ENCODE data around the gene TXN2.

TXN2 gene

GRCh38 chr22:36492109-36492508 is 10.7 kb upstream of the TXN2 start:
- TF ChIP-seq, protein P1, sequence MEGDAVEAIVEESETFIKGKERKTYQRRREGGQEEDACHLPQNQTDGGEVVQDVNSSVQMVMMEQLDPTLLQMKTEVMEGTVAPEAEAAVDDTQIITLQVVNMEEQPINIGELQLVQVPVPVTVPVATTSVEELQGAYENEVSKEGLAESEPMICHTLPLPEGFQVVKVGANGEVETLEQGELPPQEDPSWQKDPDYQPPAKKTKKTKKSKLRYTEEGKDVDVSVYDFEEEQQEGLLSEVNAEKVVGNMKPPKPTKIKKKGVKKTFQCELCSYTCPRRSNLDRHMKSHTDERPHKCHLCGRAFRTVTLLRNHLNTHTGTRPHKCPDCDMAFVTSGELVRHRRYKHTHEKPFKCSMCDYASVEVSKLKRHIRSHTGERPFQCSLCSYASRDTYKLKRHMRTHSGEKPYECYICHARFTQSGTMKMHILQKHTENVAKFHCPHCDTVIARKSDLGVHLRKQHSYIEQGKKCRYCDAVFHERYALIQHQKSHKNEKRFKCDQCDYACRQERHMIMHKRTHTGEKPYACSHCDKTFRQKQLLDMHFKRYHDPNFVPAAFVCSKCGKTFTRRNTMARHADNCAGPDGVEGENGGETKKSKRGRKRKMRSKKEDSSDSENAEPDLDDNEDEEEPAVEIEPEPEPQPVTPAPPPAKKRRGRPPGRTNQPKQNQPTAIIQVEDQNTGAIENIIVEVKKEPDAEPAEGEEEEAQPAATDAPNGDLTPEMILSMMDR (IDR thresholded peaks at IDR 0.05; ENCODE audit: insufficient read depth, low read length, missing control alignments), result no peak
- H3K4me3 ChIP-seq (ENCODE audit: low read depth, low read length), result no peak overlapping the region
- ChIA-PET POLR2A (no interaction called here), CTCF (interaction anchor here (1.2 to 6.9 kb wide), 4 partner anchors 12 to 296 kb away, joined by 4 to 64 read pairs (median 5); no protein-coding TSS in a partner anchor)
- no peak for DNase-seq (ENCODE audit: low read depth, low spot score)

- no peak for DNase-seq (ENCODE audit: low read depth, low spot score)
- TF ChIP-seq, protein P1 (IDR thresholded peaks at IDR 0.05; ENCODE audit: insufficient read depth, low read length, missing control alignments), result no peak
- H3K4me3 ChIP-seq (ENCODE audit: low read depth, low read length), result no peak overlapping the region
- CTCF ChIA-PET, result interaction anchor here (1.5 to 6.9 kb wide), 2 partner anchors 295 to 350 kb away, joined by 4 to 64 read pairs; no protein-coding TSS in a partner anchor
- POLR2A ChIA-PET, result no interaction called here
Observed at GRCh38 chr22:36491155-36491554, 9.7 kb upstream of the TXN2 start.

- TF ChIP-seq, protein P1 (IDR thresholded peaks at IDR 0.05; ENCODE audit: insufficient read depth, low read length, missing control alignments), result peak; percentile 59
- CTCF ChIA-PET, result interaction anchor here (0.5 to 6.9 kb wide), 59 partner anchors 10 to 569 kb away, joined by 3 to 64 read pairs (median 5); partner anchors contain the start of genes APOL2 and APOL4
- POLR2A ChIA-PET, result no interaction called here
- H3K4me3 ChIP-seq (ENCODE audit: low read depth, low read length), result no peak overlapping the region
- DNase-seq (ENCODE audit: low read depth, low spot score), result no peak
Observed at GRCh38 chr22:36486619-36487384, 5.4 kb upstream of the TXN2 start.

DNA sequence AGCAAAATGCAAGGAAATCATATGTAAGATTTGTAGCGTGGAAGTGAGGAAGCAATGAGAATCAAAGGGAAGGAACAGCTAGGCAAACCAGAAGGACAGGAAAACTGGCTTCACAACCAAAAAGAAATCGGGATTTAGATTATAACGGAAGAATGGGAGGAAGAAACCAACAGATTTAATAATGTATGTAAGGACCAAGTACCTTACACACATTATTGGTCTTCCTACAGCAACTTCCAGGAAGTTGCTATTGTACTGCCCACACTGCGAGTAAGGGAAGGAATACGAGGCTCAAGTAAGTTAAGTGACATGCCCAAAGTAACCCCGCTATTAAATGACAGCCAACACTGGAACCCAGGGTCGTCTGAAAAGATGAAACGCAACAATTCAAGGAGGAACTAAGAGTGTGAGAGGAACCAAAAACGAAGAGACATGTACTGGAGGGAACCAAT is 473 bp downstream of the TXN2 start:
- POLR2A ChIA-PET, result interaction anchor here (1.5 to 1.6 kb wide), 2 partner anchors 156 to 160 kb away, joined by 4 to 6 read pairs; no protein-coding TSS in a partner anchor
- peak overlapping the region; percentile 82 for H3K4me3 ChIP-seq (ENCODE audit: low read depth, low read length)
- TF ChIP-seq, protein P1 (IDR thresholded peaks at IDR 0.05; ENCODE audit: insufficient read depth, low read length, missing control alignments), result no peak
- no peak for DNase-seq (ENCODE audit: low read depth, low spot score)
- CTCF ChIA-PET, result interaction anchor here (0.8 to 3.2 kb wide), 3 partner anchors 10 to 30 kb away, joined by 3 to 26 read pairs (median 6); no protein-coding TSS in a partner anchor

- POLR2A ChIA-PET, result no interaction called here
- CTCF ChIA-PET, result interaction anchor here (3.2 kb wide), 1 partner anchor 8 kb away, joined by 26 read pairs; no protein-coding TSS in a partner anchor
- TF ChIP-seq, protein P1 (IDR thresholded peaks at IDR 0.05; ENCODE audit: insufficient read depth, low read length, missing control alignments), result no peak
Observed at GRCh38 chr22:36478966-36479365, 2.5 kb downstream of the TXN2 start.

DNA sequence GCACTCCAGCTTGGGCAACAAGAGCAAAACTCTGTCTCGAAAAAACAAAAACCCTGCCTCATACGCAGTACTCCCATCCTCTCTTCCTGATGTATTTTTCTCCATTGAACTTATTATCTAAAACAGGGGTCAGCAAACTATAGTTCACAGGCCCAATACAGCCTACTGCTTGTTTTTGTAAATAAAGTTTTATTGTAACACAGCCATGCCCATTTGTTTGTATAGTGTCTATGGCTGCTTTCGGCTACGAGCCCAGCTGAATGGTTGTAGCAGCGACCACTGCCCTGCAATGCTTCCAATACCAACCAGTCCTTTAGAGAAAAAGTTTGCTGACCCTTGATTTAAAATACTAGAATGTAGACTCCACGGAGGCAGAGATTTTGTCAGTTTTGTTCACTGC is 6.1 kb downstream of the TXN2 start:
- TF ChIP-seq, protein P1 (IDR thresholded peaks at IDR 0.05; ENCODE audit: insufficient read depth, low read length, missing control alignments), result no peak
- DNase-seq (ENCODE audit: low read depth, low spot score), result no peak
- no peak overlapping the region for H3K4me3 ChIP-seq (ENCODE audit: low read depth, low read length)
- POLR2A ChIA-PET, result no interaction called here
- CTCF ChIA-PET, result interaction anchor here (1.5 to 3.1 kb wide), 2 partner anchors 12 to 150 kb away, joined by 4 to 14 read pairs; no protein-coding TSS in a partner anchor

More at GRCh38 chr22:36478966-36479365, 2.5 kb downstream of the TXN2 start:
- no peak overlapping the region for H3K4me3 ChIP-seq (ENCODE audit: low read depth, low read length)
- DNase-seq (ENCODE audit: low read depth, low spot score), result no peak

Data from AG04449 (cell line).